ENCODE results near the gene FNDC5. TPM values are rescaled to one million over a fixed set of nuclear protein-coding genes. Genes with fewer than 3 reads are reported as not detected.

The FNDC5 gene
- total and polyA plus RNA-seq, 9 of the 15 experiments (the other 6 are each of a cell fraction or from before 2014, with no cell fraction given), result 0.06 to 2.1 (median 0.22) TPM

Other genes with a start within 250 kb of the FNDC5 start
Only the 7 nearest of the 10 such genes appear.
- gene SYNC, start 168.1 kb downstream of the FNDC5 start, total RNA-seq (2014; rRNA removed), result 0.86 and 1.1 TPM in 2 replicates
- gene SYNC, start 168.1 kb downstream of the FNDC5 start, total RNA-seq (2014; rRNA removed; fragmentation: Illumina TruSeq; extraction: Trizol), result 0.83 and 0.91 TPM in 2 replicates
- 0.87 and 1.1 TPM in 2 replicates for gene SYNC, start 168.1 kb downstream of the FNDC5 start, total RNA-seq (2015; rRNA removed; fragmentation: Illumina TruSeq; extraction: Trizol)
- gene SYNC, start 168.1 kb downstream of the FNDC5 start, total RNA-seq (2021), result 0.62 and 0.87 TPM in 2 replicates
- 0.43 and 0.98 TPM in 2 replicates for gene SYNC, start 168.1 kb downstream of the FNDC5 start, polyA plus RNA-seq (2011; rRNA removed)
- 0.84 and 1.1 TPM in 2 replicates for gene SYNC, start 168.1 kb downstream of the FNDC5 start, polyA plus RNA-seq (2014; fragmentation: Illumina TruSeq; extraction: Trizol)
- gene SYNC, start 168.1 kb downstream of the FNDC5 start, polyA plus RNA-seq (2014; fragmentation: Nextera tagmentation; extraction: Ambion mirVana), result under 1 TPM; 0.49 to 0.74 TPM
- gene SYNC, start 168.1 kb downstream of the FNDC5 start, polyA plus RNA-seq (2014; rRNA removed), result 0.88 and 1.1 TPM in 2 replicates
- gene YARS1, start 53.6 kb downstream of the FNDC5 start, total RNA-seq (2014; rRNA removed), result 336 and 418 TPM in 2 replicates
- gene YARS1, start 53.6 kb downstream of the FNDC5 start, total RNA-seq (2014; rRNA removed; fragmentation: Illumina TruSeq; extraction: Trizol), result 207 and 229 TPM in 2 replicates
- 127 TPM in 2 replicates for gene YARS1, start 53.6 kb downstream of the FNDC5 start, total RNA-seq (2015; rRNA removed; fragmentation: Illumina TruSeq; extraction: Trizol)
- 276 and 306 TPM in 2 replicates for gene YARS1, start 53.6 kb downstream of the FNDC5 start, total RNA-seq (2021)
- 166 and 174 TPM in 2 replicates for gene YARS1, start 53.6 kb downstream of the FNDC5 start, polyA plus RNA-seq (2011; rRNA removed)
- gene YARS1, start 53.6 kb downstream of the FNDC5 start, polyA plus RNA-seq (2014; fragmentation: Illumina TruSeq; extraction: Trizol), result 312 and 330 TPM in 2 replicates
- gene YARS1, start 53.6 kb downstream of the FNDC5 start, polyA plus RNA-seq (2014; fragmentation: Nextera tagmentation; extraction: Ambion mirVana), result 10 to 100 TPM; 66.2 to 92.8 TPM
- 182 and 201 TPM in 2 replicates for gene YARS1, start 53.6 kb downstream of the FNDC5 start, polyA plus RNA-seq (2014; rRNA removed)
- 22.8 and 25.7 TPM in 2 replicates for gene S100PBP, start 53.3 kb downstream of the FNDC5 start, total RNA-seq (2014; rRNA removed)
- gene S100PBP, start 53.3 kb downstream of the FNDC5 start, total RNA-seq (2014; rRNA removed; fragmentation: Illumina TruSeq; extraction: Trizol), result 60.2 and 71.1 TPM in 2 replicates
- 36.3 and 45.2 TPM in 2 replicates for gene S100PBP, start 53.3 kb downstream of the FNDC5 start, total RNA-seq (2015; rRNA removed; fragmentation: Illumina TruSeq; extraction: Trizol)
- 39.7 and 51.4 TPM in 2 replicates for gene S100PBP, start 53.3 kb downstream of the FNDC5 start, total RNA-seq (2021)
- gene S100PBP, start 53.3 kb downstream of the FNDC5 start, polyA plus RNA-seq (2011; rRNA removed), result 58.9 and 59.8 TPM in 2 replicates
- gene S100PBP, start 53.3 kb downstream of the FNDC5 start, polyA plus RNA-seq (2014; fragmentation: Illumina TruSeq; extraction: Trizol), result 29.4 and 32.9 TPM in 2 replicates
- 10 to 100 TPM; 22.9 to 31.8 TPM for gene S100PBP, start 53.3 kb downstream of the FNDC5 start, polyA plus RNA-seq (2014; fragmentation: Nextera tagmentation; extraction: Ambion mirVana)
- 29.3 and 37.7 TPM in 2 replicates for gene S100PBP, start 53.3 kb downstream of the FNDC5 start, polyA plus RNA-seq (2014; rRNA removed)
- gene HPCA, start 15.6 kb upstream of the FNDC5 start, total RNA-seq (2014; rRNA removed), result not detected in 2 replicates
- not detected in 2 replicates for gene HPCA, start 15.6 kb upstream of the FNDC5 start, total RNA-seq (2014; rRNA removed; fragmentation: Illumina TruSeq; extraction: Trizol)
- gene HPCA, start 15.6 kb upstream of the FNDC5 start, total RNA-seq (2015; rRNA removed; fragmentation: Illumina TruSeq; extraction: Trizol), result not detected in 2 replicates
- gene HPCA, start 15.6 kb upstream of the FNDC5 start, total RNA-seq (2021), result not detected in 2 replicates
- not detected in 2 replicates for gene HPCA, start 15.6 kb upstream of the FNDC5 start, polyA plus RNA-seq (2011; rRNA removed)
- gene HPCA, start 15.6 kb upstream of the FNDC5 start, polyA plus RNA-seq (2014; fragmentation: Illumina TruSeq; extraction: Trizol), result not detected in 2 replicates
- gene HPCA, start 15.6 kb upstream of the FNDC5 start, polyA plus RNA-seq (2014; fragmentation: Nextera tagmentation; extraction: Ambion mirVana), result not detected
- not detected in 2 replicates for gene HPCA, start 15.6 kb upstream of the FNDC5 start, polyA plus RNA-seq (2014; rRNA removed)
- 12.8 and 14.5 TPM in 2 replicates for gene TMEM54, start 30.5 kb upstream of the FNDC5 start, total RNA-seq (2014; rRNA removed)
- 1.2 and 2.1 TPM in 2 replicates for gene TMEM54, start 30.5 kb upstream of the FNDC5 start, total RNA-seq (2014; rRNA removed; fragmentation: Illumina TruSeq; extraction: Trizol)
- gene TMEM54, start 30.5 kb upstream of the FNDC5 start, total RNA-seq (2015; rRNA removed; fragmentation: Illumina TruSeq; extraction: Trizol), result 3.8 TPM in 2 replicates
- gene TMEM54, start 30.5 kb upstream of the FNDC5 start, total RNA-seq (2021), result 13.1 and 15.1 TPM in 2 replicates
- gene TMEM54, start 30.5 kb upstream of the FNDC5 start, polyA plus RNA-seq (2011; rRNA removed), result 16.2 and 31.0 TPM in 2 replicates
- 8.2 and 11.8 TPM in 2 replicates for gene TMEM54, start 30.5 kb upstream of the FNDC5 start, polyA plus RNA-seq (2014; fragmentation: Illumina TruSeq; extraction: Trizol)
- 1 to 10 TPM in 1 of 2 experiments, under 1 TPM in 1; 1.00 to 1.7 TPM for gene TMEM54, start 30.5 kb upstream of the FNDC5 start, polyA plus RNA-seq (2014; fragmentation: Nextera tagmentation; extraction: Ambion mirVana)
- 9.8 and 13.3 TPM in 2 replicates for gene TMEM54, start 30.5 kb upstream of the FNDC5 start, polyA plus RNA-seq (2014; rRNA removed)
- gene RNF19B, start 93.9 kb upstream of the FNDC5 start, total RNA-seq (2014; rRNA removed), result 9.6 and 11.8 TPM in 2 replicates
- 9.1 and 10.2 TPM in 2 replicates for gene RNF19B, start 93.9 kb upstream of the FNDC5 start, total RNA-seq (2014; rRNA removed; fragmentation: Illumina TruSeq; extraction: Trizol)
- 10.5 and 10.9 TPM in 2 replicates for gene RNF19B, start 93.9 kb upstream of the FNDC5 start, total RNA-seq (2015; rRNA removed; fragmentation: Illumina TruSeq; extraction: Trizol)
- gene RNF19B, start 93.9 kb upstream of the FNDC5 start, total RNA-seq (2021), result 14.9 TPM in 2 replicates
- gene RNF19B, start 93.9 kb upstream of the FNDC5 start, polyA plus RNA-seq (2011; rRNA removed), result 10.2 and 14.3 TPM in 2 replicates
- gene RNF19B, start 93.9 kb upstream of the FNDC5 start, polyA plus RNA-seq (2014; fragmentation: Illumina TruSeq; extraction: Trizol), result 14.1 and 14.6 TPM in 2 replicates
- 1 to 10 TPM; 2.6 to 2.8 TPM for gene RNF19B, start 93.9 kb upstream of the FNDC5 start, polyA plus RNA-seq (2014; fragmentation: Nextera tagmentation; extraction: Ambion mirVana)
- gene RNF19B, start 93.9 kb upstream of the FNDC5 start, polyA plus RNA-seq (2014; rRNA removed), result 10.1 and 11.6 TPM in 2 replicates
- 349 and 444 TPM in 2 replicates for gene AK2, start 166.0 kb upstream of the FNDC5 start, total RNA-seq (2014; rRNA removed)
- 456 and 483 TPM in 2 replicates for gene AK2, start 166.0 kb upstream of the FNDC5 start, total RNA-seq (2014; rRNA removed; fragmentation: Illumina TruSeq; extraction: Trizol)
- 490 and 510 TPM in 2 replicates for gene AK2, start 166.0 kb upstream of the FNDC5 start, total RNA-seq (2015; rRNA removed; fragmentation: Illumina TruSeq; extraction: Trizol)
- gene AK2, start 166.0 kb upstream of the FNDC5 start, total RNA-seq (2021), result 509 and 517 TPM in 2 replicates
- gene AK2, start 166.0 kb upstream of the FNDC5 start, polyA plus RNA-seq (2011; rRNA removed), result 447 and 549 TPM in 2 replicates
- 802 and 1,050 TPM in 2 replicates for gene AK2, start 166.0 kb upstream of the FNDC5 start, polyA plus RNA-seq (2014; fragmentation: Illumina TruSeq; extraction: Trizol)
- gene AK2, start 166.0 kb upstream of the FNDC5 start, polyA plus RNA-seq (2014; fragmentation: Nextera tagmentation; extraction: Ambion mirVana), result 100 to 1,000 TPM; 105 to 140 TPM
- gene AK2, start 166.0 kb upstream of the FNDC5 start, polyA plus RNA-seq (2014; rRNA removed), result 512 and 577 TPM in 2 replicates

All from K562 (cell line).